MM.1S (cell line): Measurements from ENCODE around the gene PUDP.

ENCODE experiments used
- DNase-seq: peaks from one replicate; pipeline ENCODE4 v3.0.0-alpha.2; 2015
- H2AFZ ChIP-seq: fragments of 300-600 bp; sonication (generic); 2 replicates; pipeline ENCODE4 v1.6.0; 2016; ENCODE audit warnings: antibody characterized with exemption, low read length
- H3F3A ChIP-seq: fragments of 300-600 bp; sonication (generic); 2 replicates; pipeline ENCODE4 v1.6.1; 2016; ENCODE audit warnings: mild to moderate bottlenecking, antibody characterized with exemption, low read length, moderate library complexity, mixed read lengths; ENCODE audit not compliant: insufficient read depth
- H3K27ac ChIP-seq: fragments of 300-600 bp; sonication (generic); 2 replicates; pipeline ENCODE4 v1.5.1; 2016; ENCODE audit warnings: mild to moderate bottlenecking, low read length
- H3K27me3 ChIP-seq: fragments of 300-600 bp; sonication (generic); replicated peaks from 2 replicates; pipeline ENCODE4 v1.6.0; 2016; ENCODE audit warnings: low read length; ENCODE audit not compliant: insufficient read depth
- H3K36me3 ChIP-seq: fragments of 300-600 bp; sonication (generic); replicated peaks from 2 replicates; pipeline ENCODE4 v1.6.1; 2016; ENCODE audit warnings: mild to moderate bottlenecking, low read length, mixed read lengths; ENCODE audit not compliant: insufficient read depth
- H3K4me1 ChIP-seq: fragments of 300-600 bp; sonication (generic); 2 replicates; pipeline ENCODE4 v1.6.1; 2016; ENCODE audit warnings: low read length, mixed read lengths
- H3K4me2 ChIP-seq: fragments of 300-600 bp; sonication (generic); 2 replicates; pipeline ENCODE4 v1.6.0; 2016; ENCODE audit warnings: low read depth, low read length
- H3K4me3 ChIP-seq: fragments of 300-600 bp; sonication (generic); 2 replicates; pipeline ENCODE4 v1.5.1; 2016; ENCODE audit warnings: low read length, mixed read lengths
- H3K79me2 ChIP-seq: fragments of 300-600 bp; sonication (generic); 2 replicates; pipeline ENCODE4 v1.6.1; 2016; ENCODE audit warnings: mixed run types, low read length, mixed read lengths
- H3K9ac ChIP-seq: fragments of 300-600 bp; sonication (generic); 2 replicates; pipeline ENCODE4 v1.6.1; 2016; ENCODE audit warnings: low read length, mixed read lengths
- H3K9me2 ChIP-seq: fragments of 300-600 bp; sonication (generic); replicated peaks from 2 replicates; pipeline ENCODE4 v1.6.1; 2016; ENCODE audit warnings: mild to moderate bottlenecking, low read length, mixed read lengths; ENCODE audit not compliant: insufficient read depth
- H3K9me3 ChIP-seq: fragments of 300-600 bp; sonication (generic); replicated peaks from 2 replicates; pipeline ENCODE4 v1.6.1; 2016; ENCODE audit warnings: mild to moderate bottlenecking, low read length, mixed read lengths; ENCODE audit not compliant: insufficient read depth
- H4K20me1 ChIP-seq: fragments of 300-600 bp; sonication (generic); 2 replicates; pipeline ENCODE4 v1.6.1; 2016; ENCODE audit warnings: mild to moderate bottlenecking, low read length, moderate library complexity, mixed read lengths; ENCODE audit not compliant: insufficient read depth
- EZH2 ChIP-seq: fragments of 300-600 bp; sonication (generic); optimal IDR thresholded peaks from 2 replicates; pipeline ENCODE3; 2017; ENCODE audit warnings: low read depth, mild to moderate bottlenecking, antibody characterized with exemption, low read length, mixed read lengths
- EZH2phosphoT487 ChIP-seq: fragments of 300-600 bp; sonication (generic); IDR thresholded peaks from 2 replicates; pipeline ENCODE4 v1.6.1; 2018; ENCODE audit warnings: antibody characterized with exemption, low read length
- TF ChIP-seq, protein P1 (sequence below): fragments of 300-600 bp; sonication (generic); IDR thresholded peaks from 2 replicates; pipeline ENCODE4 v1.5.1; 2016; ENCODE audit warnings: antibody characterized with exemption, low read length, mixed read lengths

The PUDP gene

DNA sequence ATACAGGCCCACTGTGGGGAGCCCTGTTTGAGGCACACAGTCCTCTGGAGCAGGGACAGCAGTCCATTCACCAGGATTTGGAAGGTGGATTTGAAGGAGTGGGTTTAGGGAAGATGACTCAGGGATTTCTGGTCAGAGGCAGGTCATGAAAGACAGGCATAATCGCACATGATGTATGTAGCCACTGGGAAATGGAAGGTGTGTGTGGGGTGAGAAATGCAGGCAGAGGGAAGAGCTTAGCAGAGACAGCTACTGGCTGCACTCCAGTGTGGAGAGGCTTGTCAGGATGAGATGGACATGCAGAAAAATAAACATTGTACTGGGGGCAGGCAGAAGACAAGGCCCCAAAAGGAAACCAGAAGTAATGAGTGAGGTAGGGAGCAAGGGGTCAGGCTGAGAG lies 85.7 kb downstream of the PUDP start:
- H3K4me1 ChIP-seq: peaks cover 24% of the 10 kb centered on the region
- H4K20me1 ChIP-seq: no peaks in the 10 kb centered on the region
- DNase-seq: no peak
- no peak overlapping the region for H3K4me3 ChIP-seq
- H3K9ac ChIP-seq: no peak overlapping the region
- no peak overlapping the region for H3K27ac ChIP-seq
- no peaks in the 10 kb centered on the region for H3K79me2 ChIP-seq
- TF ChIP-seq, protein P1, sequence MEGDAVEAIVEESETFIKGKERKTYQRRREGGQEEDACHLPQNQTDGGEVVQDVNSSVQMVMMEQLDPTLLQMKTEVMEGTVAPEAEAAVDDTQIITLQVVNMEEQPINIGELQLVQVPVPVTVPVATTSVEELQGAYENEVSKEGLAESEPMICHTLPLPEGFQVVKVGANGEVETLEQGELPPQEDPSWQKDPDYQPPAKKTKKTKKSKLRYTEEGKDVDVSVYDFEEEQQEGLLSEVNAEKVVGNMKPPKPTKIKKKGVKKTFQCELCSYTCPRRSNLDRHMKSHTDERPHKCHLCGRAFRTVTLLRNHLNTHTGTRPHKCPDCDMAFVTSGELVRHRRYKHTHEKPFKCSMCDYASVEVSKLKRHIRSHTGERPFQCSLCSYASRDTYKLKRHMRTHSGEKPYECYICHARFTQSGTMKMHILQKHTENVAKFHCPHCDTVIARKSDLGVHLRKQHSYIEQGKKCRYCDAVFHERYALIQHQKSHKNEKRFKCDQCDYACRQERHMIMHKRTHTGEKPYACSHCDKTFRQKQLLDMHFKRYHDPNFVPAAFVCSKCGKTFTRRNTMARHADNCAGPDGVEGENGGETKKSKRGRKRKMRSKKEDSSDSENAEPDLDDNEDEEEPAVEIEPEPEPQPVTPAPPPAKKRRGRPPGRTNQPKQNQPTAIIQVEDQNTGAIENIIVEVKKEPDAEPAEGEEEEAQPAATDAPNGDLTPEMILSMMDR: no peak
- no peak for TF ChIP-seq EZH2phosphoT487
- no peak for TF ChIP-seq EZH2
- no peaks in the 10 kb centered on the region for H3K36me3 ChIP-seq
- H3K9me3 ChIP-seq: no peaks in the 10 kb centered on the region
- no peaks in the 10 kb centered on the region for H3K27me3 ChIP-seq
- no peak overlapping the region for H2AFZ ChIP-seq
- no peaks in the 10 kb centered on the region for H3K9me2 ChIP-seq
- no peak overlapping the region for H3K4me2 ChIP-seq
- H3F3A ChIP-seq: peaks cover 16% of the 10 kb centered on the region

DNA sequence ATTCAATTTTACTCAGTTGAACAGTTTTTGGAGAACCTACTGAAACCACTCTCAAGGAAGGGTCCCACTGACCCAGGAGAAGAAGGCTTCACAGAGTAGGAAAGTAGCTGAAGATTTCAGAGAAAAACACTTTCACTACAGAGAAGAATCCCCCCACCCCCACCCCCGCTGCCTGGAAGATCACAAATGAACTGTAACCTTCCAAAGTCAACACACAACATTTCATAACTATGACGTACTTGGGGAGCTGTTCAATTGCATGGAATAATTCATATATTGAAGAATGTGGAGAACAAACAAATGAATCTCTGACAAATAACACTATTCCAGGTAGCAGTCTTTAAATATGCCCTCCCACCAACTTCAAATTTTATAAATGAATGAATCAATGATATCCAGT lies 86.5 kb downstream of the PUDP start:
- Histone ChIP-seq H3K9ac (no peak overlapping the region), H3K27ac (no peak overlapping the region), H3K9me3 (no peaks in the 10 kb centered on the region)

DNA sequence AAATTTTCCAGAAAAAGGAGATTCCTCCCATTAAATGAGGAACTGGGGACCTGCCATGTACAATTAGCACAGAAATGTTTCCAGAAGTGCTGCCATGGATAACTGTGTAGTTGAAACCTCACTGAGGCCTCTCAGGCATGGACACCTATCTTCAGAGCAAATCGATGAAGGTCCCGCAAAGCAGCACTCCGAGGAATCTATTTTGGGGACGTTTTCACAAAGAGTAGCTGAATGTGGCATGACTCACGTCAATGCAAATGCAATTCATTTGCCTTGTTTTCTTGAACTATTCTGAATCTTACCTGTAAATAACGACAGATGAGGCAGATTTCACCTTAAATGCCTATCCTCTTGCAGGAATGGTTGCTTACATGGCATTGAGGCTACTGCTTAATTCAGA lies 87.5 kb downstream of the PUDP start:
- Histone ChIP-seq H3F3A (peaks cover 16% of the 10 kb centered on the region), H3K9me2 (no peaks in the 10 kb centered on the region), H3K27ac (peak overlapping the region; percentile 93; the same call in 1 of the 2 replicates), H3K4me2 (peak overlapping the region; percentile 33; the same call in 1 of the 2 replicates), H3K9me3 (no peaks in the 10 kb centered on the region), H4K20me1 (no peaks in the 10 kb centered on the region), H3K9ac (no peak overlapping the region), H3K4me1 (peaks cover 24% of the 10 kb centered on the region), H3K27me3 (no peaks in the 10 kb centered on the region), H3K4me3 (no peak overlapping the region), H3K36me3 (no peaks in the 10 kb centered on the region), H2AFZ (no peak overlapping the region), H3K79me2 (no peaks in the 10 kb centered on the region)
- no peak for DNase-seq
- TF ChIP-seq, protein P1: no peak
- TF ChIP-seq EZH2: no peak
- TF ChIP-seq EZH2phosphoT487: no peak

More for the DNA sequence above, 86.5 kb downstream of the PUDP start:
- Histone ChIP-seq H3K9me2 (no peaks in the 10 kb centered on the region), H2AFZ (no peak overlapping the region), H3F3A (peaks cover 16% of the 10 kb centered on the region), H4K20me1 (no peaks in the 10 kb centered on the region), H3K36me3 (no peaks in the 10 kb centered on the region), H3K79me2 (no peaks in the 10 kb centered on the region), H3K4me2 (no peak overlapping the region), H3K27me3 (no peaks in the 10 kb centered on the region), H3K4me3 (no peak overlapping the region), H3K4me1 (peaks cover 24% of the 10 kb centered on the region)
- TF ChIP-seq EZH2 (no peak), EZH2phosphoT487 (no peak)
- TF ChIP-seq, protein P1: no peak
- no peak for DNase-seq
